Activated CD4-positive, alpha-beta T cell treated with anti-CD3 and anti-CD28 coated beads, Interleukin-2, amount 50 U/mL, for 1 hour (primary cell): ENCODE measurements around the gene ZNF486.
"Not testable (repeated sequence)": the region's sequence is repeated elsewhere in the genome, so short reads cannot be mapped to it uniquely, and the experiment has no call there.

Experiments
- DNase-seq: peaks from one replicate; pipeline ENCODE4 v3.0.0-alpha.2; 2020

The ZNF486 gene

DNA sequence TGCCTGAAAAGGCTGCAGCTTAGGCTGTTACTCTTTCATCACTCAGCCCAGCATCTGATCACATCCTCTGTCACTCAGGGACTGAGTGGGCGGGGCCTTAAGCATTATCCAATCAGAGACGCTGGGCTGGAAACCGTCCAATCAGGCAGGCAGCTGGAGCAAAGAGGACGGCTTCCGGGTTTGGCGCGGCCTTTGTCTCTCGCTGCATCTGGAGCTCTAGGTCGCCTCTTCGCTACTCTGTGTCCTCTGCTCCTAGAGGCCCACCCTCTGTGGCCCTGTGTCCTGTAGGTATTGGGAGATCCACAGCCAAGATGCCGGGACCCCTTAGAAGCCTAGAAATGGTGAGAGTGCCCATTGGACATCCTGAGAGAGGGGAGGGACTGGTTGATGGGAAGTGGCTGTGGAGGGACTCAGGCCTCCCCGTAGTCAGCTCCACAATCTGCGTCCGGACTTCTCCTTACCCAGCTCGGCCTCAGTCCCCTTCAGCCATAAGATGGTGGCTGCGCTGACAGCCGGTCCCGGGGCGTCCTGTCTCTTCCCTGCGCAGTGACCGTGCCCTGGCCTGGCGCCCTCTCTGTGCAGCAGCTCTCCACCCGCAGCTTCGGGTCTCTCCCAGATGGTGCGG lies at the start of gene ZNF486:
ZNF486 (plus strand) TSS at position 195 of the 625 bp plus-strand sequence; CDS start at position 312, 117 bp downstream.
- DNase-seq, result peak; percentile 89

GRCh38 chr19:20118064-20118839 lies 48.8 kb upstream of the ZNF486 start:
- not testable (repeated sequence) for DNase-seq

GRCh38 chr19:20124879-20125278 lies 42.1 kb upstream of the ZNF486 start:
- no peak for DNase-seq

DNA sequence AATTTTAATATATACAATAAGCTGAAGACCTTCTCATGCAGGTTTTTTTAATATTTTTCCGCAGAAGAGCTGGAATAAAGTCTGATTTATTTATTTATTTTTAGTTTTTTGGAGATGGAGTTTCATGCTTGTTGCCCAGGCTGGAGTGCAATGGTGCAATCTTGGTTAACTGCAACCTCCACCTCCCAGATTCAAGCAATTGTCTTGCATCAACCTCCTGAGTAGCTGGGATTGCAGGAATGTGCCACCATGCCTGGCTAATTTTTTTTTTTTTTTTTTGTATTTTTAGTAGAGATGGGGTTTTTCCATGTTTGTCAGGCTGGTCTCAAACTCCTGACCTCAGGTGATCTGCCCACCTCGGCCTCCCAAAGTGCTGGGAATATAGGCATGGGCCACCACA lies 34.1 kb upstream of the ZNF486 start:
- DNase-seq, result not testable (repeated sequence)

DNA sequence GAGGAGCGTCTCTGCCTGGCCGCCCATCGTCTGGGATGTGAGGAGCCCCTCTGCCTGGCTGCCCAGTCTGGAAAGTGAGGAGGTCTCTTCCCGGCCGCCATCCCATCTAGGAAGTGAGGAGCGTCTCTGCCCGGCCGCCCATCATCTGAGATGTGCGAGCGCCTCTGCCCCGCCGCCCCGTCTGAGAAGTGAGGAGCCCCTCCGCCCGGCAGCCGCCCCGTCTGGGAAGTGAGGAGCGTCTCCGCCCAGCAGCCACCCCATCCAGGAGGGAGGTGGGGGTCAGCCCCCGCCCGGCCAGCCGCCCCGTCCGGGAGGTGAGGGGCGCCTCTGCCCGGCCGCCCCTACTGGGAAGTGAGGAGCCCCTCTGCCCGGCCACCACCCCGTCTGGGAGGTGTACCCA lies 29.3 kb upstream of the ZNF486 start:
- not testable (repeated sequence) for DNase-seq

DNA sequence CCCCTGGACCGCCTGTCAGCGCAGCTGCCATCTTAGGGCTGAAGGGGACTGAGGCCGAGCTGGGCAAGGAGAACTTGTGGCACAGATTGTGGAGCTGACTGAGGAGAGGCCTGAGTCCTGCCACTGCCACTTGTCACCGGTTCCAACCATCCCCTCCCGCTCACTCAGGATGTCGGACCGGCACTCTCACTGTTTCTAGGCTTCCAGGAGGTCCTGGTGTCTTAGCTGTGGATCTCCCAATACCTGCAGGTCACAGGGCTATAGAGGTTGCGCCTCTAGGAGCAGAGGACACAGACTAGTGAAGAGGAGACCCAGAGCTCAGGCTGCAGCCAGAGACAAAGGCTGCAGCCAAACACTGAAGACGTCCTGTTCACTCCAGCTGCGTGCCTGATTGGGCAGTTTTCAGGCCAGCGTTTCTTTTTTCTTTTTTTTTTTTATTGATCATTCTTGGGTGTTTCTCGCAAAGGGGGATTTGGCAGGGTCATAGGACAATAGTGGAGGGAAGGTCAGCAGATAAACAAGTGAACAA lies 15.3 kb upstream of the ZNF486 start:
- DNase-seq, result no peak

DNA sequence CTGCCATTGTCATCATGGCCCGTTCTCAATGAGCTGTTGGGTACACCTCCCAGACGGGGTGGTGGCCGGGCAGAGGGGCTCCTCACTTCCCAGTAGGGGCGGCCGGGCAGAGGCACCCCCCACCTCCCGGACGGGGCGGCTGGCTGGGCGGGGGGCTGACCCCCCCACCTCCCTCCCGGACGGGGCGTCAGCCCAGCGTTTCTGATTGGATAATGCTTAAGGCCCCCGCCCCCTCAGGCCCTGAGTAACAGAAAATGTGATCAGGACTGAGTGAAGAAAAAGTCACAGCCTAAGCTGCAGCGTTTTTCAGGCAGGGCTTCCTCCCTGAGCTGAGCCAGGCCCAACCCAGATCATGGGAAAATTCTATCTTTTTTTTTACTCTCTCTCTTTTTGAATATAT lies 14.5 kb upstream of the ZNF486 start:
- not testable (repeated sequence) for DNase-seq

DNA sequence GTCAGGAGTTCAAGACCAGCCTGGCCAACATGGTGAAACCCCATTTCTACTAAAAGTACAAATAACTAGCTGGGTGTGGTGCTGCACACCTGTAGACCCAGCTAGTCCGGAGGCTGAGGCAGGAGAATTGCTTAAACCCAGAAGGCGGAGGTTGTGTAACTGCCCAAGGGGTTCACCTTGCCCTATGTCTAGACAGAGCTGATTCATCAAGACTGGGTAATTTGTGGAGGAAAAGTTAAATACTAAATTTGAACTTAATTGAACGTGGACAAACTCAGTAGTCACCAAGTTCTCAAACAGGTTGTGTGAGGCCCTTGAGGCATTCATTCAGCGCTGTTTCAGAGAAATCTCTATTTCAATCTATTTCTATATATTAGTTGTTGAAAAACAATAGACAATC lies 13.7 kb upstream of the ZNF486 start:
- no peak for DNase-seq

- DNase-seq, result no peak
Observed at GRCh38 chr19:20154636-20155035, 12.4 kb upstream of the ZNF486 start.

GRCh38 chr19:20162821-20163220 lies 4.2 kb upstream of the ZNF486 start:
- DNase-seq, result no peak

GRCh38 chr19:20164456-20164855 lies 2.6 kb upstream of the ZNF486 start:
- no peak for DNase-seq

DNA sequence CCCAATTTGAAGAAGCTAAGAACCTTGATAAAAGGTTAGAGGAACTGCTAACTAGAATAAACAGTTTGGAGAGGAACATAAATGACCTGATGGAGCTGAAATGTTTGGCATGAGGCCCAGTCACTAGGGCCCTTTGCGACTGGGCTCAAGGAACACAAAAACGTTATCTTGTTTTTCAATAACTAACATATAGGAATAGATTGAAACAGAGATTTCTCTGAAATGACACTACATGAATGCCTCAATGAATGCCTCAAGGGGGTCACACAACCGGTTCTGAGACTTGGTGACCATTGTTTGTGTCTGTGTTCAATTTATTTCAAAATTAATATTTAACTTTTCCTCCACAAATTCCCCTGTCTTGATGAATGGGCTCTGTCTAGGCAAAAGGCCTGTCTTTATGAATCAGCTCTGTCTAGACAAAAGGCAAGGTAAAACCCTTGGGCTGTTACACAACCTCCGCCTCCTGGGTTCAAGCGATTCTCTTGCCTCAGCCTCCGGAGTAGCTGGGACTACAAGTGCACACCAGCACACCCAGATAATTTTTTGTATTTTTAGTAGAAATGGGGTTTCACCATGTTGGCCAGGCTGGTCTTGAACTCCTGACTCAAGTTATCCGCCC lies 932 bp upstream of the ZNF486 start:
- no peak for DNase-seq

DNA sequence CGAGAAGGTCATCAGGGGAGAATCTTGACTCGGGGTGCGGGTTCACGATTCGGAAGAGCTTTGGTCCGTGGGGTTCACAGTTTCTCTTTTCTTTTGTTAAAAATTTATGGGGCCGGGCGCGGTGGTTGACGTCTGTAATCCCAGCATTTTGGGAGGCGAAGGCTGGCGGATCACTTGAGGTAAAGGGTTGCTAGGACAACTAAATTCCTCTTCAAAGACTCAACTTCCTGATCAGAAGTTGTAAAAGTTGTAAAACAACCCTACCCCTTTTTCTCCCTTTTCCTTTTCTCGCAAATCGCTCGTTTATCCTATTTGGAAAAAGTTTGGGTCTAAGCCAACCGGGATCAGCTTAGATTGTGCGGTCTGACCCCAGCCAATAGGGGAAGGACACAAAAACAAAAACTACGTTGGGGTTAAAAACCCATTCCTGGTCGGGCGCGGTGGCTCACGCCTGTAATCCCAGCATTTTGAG lies 673 bp downstream of the ZNF486 start:
- DNase-seq, result no peak

DNA sequence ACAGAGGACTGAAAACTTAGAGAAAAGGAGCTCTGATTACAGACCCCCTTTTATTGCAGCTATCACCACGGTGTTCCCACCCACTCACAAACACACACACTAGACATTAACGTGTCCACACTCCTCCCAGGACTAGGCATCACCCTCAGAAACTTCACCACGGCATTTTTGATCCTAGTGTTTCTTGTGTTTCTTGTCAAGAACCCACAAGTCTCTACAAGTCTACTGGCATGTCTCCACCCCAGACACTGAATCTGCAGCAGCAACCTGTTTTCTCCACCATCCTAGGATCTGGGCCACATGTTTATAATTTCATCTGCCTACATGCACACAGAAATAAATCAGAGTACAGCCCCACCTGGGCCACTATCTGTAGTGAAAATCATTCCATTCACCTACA lies 4.3 kb downstream of the ZNF486 start:
- no peak for DNase-seq

DNA sequence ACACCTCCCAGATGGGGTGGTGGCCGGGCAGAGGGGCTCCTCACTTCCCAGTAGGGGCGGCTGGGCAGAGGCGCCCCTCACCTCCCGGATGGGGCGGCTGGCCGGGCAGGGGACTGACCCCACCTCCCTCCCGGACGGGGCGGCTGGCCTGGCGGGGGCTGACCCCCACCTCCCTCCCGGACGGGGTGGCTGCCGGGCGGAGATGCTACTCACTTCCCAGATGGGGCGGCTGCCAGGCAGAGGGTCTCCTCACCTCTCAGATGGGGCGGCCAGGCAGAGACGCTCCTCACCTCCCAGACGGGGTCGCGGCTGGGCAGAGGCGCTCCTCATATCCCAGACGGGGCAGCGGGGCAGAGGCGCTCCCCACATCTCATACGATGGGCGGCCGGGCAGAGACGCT lies 8.8 kb downstream of the ZNF486 start:
- not testable (repeated sequence) for DNase-seq

DNA sequence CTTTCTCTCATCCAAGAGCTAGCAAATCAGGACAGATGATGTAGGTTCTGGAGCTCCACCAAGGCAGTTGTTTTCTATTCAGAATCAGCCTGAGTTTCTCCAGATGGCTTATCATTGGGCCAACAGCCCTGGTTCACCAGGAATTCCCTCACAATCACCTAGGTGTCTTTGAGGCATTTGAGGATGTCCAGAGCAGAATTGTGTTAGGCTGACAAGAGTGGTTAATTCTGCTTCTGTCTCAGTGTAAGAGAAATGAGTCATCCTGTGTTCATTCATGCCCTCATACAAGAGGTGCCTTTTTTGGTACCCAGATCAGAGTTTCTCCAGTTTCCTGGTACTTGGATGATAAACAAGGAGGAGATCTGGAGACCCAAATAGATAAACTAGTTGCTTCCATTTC lies 12.9 kb downstream of the ZNF486 start:
- DNase-seq, result not testable (repeated sequence)

DNA sequence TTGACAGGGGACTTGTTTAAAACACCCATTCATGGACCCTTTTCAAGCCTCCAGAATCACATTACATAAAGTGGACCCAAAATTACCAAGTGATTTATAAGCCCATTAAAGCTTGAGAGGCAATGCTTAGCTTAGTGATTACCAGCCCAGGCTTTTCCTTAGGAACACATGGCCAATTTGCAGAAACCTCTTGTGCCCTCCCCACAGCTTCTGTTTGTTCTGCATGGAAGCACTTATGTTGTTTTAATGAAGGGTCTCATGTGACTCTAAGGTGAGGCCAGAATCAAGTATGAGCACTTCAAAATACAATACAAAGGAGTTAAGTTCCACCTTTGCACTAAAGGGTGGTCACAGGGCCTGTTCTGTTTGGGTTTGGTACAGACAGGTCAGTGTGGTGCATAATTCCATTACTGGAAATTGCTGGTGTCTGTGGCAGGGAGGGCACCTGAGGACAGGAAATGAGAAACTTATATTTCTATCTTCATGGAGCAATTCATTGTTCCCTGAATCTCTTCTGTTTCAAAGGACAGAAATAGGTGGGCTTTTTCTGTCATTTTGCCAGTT lies 15.3 kb downstream of the ZNF486 start:
- no peak for DNase-seq

DNA sequence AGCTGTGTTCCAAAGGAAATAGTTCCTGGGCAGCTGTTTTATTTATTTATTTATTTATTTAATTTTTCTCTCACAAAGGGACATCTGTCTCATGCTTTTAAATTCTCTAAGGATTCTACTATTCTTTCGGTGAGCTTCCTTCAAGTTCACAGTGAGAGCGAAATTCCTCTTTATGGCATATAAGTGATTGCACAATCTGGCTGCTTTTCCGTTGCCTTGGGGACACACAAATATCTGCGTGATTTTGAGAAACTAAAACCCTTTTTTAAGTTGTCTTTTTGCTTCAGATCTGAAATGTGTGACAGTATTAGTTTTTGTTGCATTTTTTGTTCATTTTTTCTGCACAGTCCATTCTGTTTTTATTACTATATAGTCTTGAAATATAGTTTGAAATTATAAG lies 19.2 kb downstream of the ZNF486 start:
- no peak for DNase-seq

GRCh38 chr19:20197747-20198146 lies 30.7 kb downstream of the ZNF486 start:
- DNase-seq, result no peak

DNA sequence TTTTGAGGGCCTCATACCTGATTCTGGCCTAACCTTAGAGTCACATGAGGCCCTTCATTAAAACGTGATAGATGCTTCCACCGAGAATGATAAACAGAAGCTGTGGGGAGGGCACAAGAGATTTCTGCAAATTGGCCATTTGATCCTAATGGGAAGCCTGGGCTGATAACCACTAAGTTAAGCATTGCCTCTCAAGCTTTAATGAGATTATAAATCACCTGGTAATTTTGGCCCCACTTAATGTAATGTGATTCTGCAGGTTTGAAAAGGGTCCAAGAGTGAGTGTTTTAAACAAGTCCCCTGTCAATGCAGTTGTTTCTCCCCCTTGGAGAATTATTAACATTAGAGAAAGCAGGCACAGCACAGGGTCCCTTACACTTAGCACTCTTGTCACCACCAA lies 42.0 kb downstream of the ZNF486 start:
- DNase-seq, result no peak

GRCh38 chr19:20214366-20214765 lies 47.4 kb downstream of the ZNF486 start:
- DNase-seq, result not testable (repeated sequence)

DNA sequence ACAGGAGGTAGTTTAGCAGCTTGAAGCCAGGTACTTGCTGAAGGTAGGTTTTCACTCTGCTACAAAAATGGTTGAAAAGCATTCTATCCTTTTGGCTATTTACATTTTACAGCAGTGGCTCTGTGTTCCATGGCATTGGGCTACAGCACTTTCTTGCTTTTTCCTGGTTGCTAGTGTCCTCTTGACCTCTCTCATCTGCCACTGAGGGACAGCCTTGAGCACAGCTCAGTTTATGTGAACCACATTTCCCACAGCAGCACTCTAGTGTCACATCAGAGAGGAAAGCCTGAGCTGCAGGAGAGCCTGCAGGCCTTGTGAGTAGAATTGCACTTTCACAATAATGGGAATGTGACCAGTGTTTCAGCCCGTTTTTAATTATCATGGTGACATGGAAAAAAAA lies 54.6 kb downstream of the ZNF486 start:
- not testable (repeated sequence) for DNase-seq

DNA sequence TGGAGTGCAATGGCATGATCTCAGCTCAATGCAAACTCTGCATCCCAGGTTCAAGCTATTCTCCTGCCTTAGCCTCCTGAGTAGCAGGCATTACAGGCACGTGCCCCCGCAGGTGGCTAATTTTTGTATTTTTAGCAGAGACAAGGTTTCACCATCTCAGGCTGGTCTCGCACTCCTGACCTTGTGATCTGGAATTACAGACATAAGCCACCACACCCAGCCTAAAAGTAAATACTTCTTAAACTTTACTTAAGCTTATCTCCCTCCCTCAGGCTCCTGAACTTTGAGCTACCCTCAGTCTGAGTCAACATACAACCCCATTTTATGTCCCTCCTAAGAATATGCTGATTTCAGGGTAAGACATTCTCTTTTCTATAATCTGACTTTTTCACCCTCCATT lies 66.1 kb downstream of the ZNF486 start:
- no peak for DNase-seq
